ENCODE data around the gene SPINT1. TPM values are rescaled to one million over a fixed set of nuclear protein-coding genes. Genes with fewer than 3 reads are reported as not detected.

Gene SPINT1
- total RNA-seq, 5 donors from 2014 or later (not counting 1 experiment from before 2014, with no cell fraction given) = 1.6 to 6.6 (median 5.1) TPM

- H3K9me3 Mint-ChIP-seq = no peaks in the 10 kb centered on the region
- H3K4me1 Mint-ChIP-seq = peaks cover 23 to 39% (median 38%) of the 10 kb centered on the region in 3 donors
- Histone ChIP-seq H3K4me3 (ENCODE audit: control insufficient read depth in 1 of 2, extremely low read depth in 1 of 2, low read length in 1 of 2) (peak overlapping the region; percentile 76 to 77), H3K27ac (ENCODE audit: low read length) (peak overlapping the region; percentile 56), H3K9me3 (no peaks in the 10 kb centered on the region), H3K36me3 (ENCODE audit: control insufficient read depth in 2 of 2, extremely low read depth in 1 of 2, insufficient read depth in 1 of 2, low read length in 1 of 2) (peaks cover 4 to 18% of the 10 kb centered on the region in 2 donors), H3K4me1 (ENCODE audit: control insufficient read depth in 1 of 2, extremely low read depth in 1 of 2, insufficient read depth in 2 of 2, low read length in 2 of 2) (peaks cover 10 to 44% of the 10 kb centered on the region in 2 experiments), H3K27me3 (replicated peaks in 1 of 2; ENCODE audit: control insufficient read depth in 2 of 2, extremely low read depth in 1 of 2, insufficient read depth in 2 of 2, low read length in 1 of 2) (no peaks in the 10 kb centered on the region)
- peaks cover 15% of the 10 kb centered on the region for H3K36me3 Mint-ChIP-seq
- ChIA-PET CTCF (interaction anchor here (0.5 to 5.4 kb wide), 17 partner anchors 10 to 751 kb away, joined by 3 to 38 read pairs (median 4); partner anchors contain the start of genes CHAC1 (in 1 of the 2) and VPS18 (in 1 of the 2)), POLR2A (no interaction called here)
- ATAC-seq (replicated peaks in 1 of 4) (peak; percentile 63 to 76 (median 70)), DNase-seq (peak in 34 of 35 experiments; percentile 42 to 82 (median 62))
- H3K4me3 Mint-ChIP-seq = peak overlapping the region; percentile 64 to 89 (median 82)
- H3K27ac Mint-ChIP-seq = peak overlapping the region; percentile 63 to 94
- WGBS (ENCODE audit: insufficient coverage) = 18% methylated on average over 27 of the region's 36 CpGs
- no peaks in the 10 kb centered on the region for H3K27me3 Mint-ChIP-seq
These were observed 62.5 kb downstream of the SPINT1 start for GRCh38 chr15:40906091-40906990.

GRCh38 chr15:40906991-40907802 is 63.3 kb downstream of the SPINT1 start:
- peak; percentile 37 to 75 (median 60) for DNase-seq
- peak overlapping the region; percentile 76 to 77 for H3K4me3 ChIP-seq (ENCODE audit: control insufficient read depth in 1 of 2, extremely low read depth in 1 of 2, low read length in 1 of 2)
- Mint-ChIP-seq H3K9me3 (no peaks in the 10 kb centered on the region), H3K36me3 (peaks cover 15% of the 10 kb centered on the region), H3K27me3 (no peaks in the 10 kb centered on the region), H3K4me3 (peak overlapping the region; percentile 64 to 89 (median 82)), H3K4me1 (peaks cover 23 to 39% (median 38%) of the 10 kb centered on the region in 3 donors), H3K27ac (peak overlapping the region; percentile 93 to 94)
- POLR2A ChIA-PET = no interaction called here
- H3K27me3 ChIP-seq (replicated peaks in 1 of 2; ENCODE audit: control insufficient read depth in 2 of 2, extremely low read depth in 1 of 2, insufficient read depth in 2 of 2, low read length in 1 of 2) = no peaks in the 10 kb centered on the region
- H3K27ac ChIP-seq (ENCODE audit: low read length) = peak overlapping the region; percentile 56
- H3K36me3 ChIP-seq (ENCODE audit: control insufficient read depth in 2 of 2, extremely low read depth in 1 of 2, insufficient read depth in 1 of 2, low read length in 1 of 2) = peaks cover 4 to 18% of the 10 kb centered on the region in 2 donors
- ATAC-seq (replicated peaks in 1 of 4) = peak; percentile 47 to 66 (median 58)
- peaks cover 10 to 44% of the 10 kb centered on the region in 2 experiments for H3K4me1 ChIP-seq (ENCODE audit: control insufficient read depth in 1 of 2, extremely low read depth in 1 of 2, insufficient read depth in 2 of 2, low read length in 2 of 2)
- WGBS (ENCODE audit: insufficient coverage) = under 1% methylated on average over 15 of the region's 22 CpGs
- H3K9me3 ChIP-seq = no peaks in the 10 kb centered on the region
- CTCF ChIA-PET = interaction anchor here (0.6 to 5.4 kb wide), 11 partner anchors 11 to 281 kb away, joined by 3 to 38 read pairs (median 4); partner anchors contain the start of gene VPS18 (in 1 of the 2)

Other genes starting within 250 kb of the SPINT1 start
- gene KNL1, start 249.8 kb upstream of the SPINT1 start, total RNA-seq = 1 to 10 TPM in 4 of 5 donors, under 1 TPM in 1; 0.55 to 3.8 (median 1.7) TPM
- gene RAD51, start 148.9 kb upstream of the SPINT1 start, total RNA-seq = 1 to 10 TPM in 4 of 5 donors, under 1 TPM in 1; 0.85 to 2.5 (median 1.2) TPM
- gene RMDN3, start 88.8 kb upstream of the SPINT1 start, total RNA-seq = 10 to 100 TPM; 23.9 to 32.3 (median 26.9) TPM
- 10 to 100 TPM; 13.7 to 29.9 (median 28.4) TPM for gene GCHFR, start 80.0 kb upstream of the SPINT1 start, total RNA-seq
- 1 to 10 TPM in 4 of 5 donors, under 1 TPM in 1; 0.60 to 3.2 (median 2.4) TPM for gene C15orf62, start 74.1 kb upstream of the SPINT1 start, total RNA-seq
- gene ZFYVE19, start 37.0 kb upstream of the SPINT1 start, total RNA-seq = 10 to 100 TPM; 20.0 to 38.9 (median 30.8) TPM
- 10 to 100 TPM; 33.1 to 47.5 (median 45.1) TPM for gene DNAJC17, start 36.6 kb upstream of the SPINT1 start, total RNA-seq
- gene PPP1R14D, start 15.3 kb upstream of the SPINT1 start, total RNA-seq = not detected
- not detected for gene RHOV, start 30.2 kb downstream of the SPINT1 start, total RNA-seq
- 10 to 100 TPM; 16.2 to 23.4 (median 21.3) TPM for gene VPS18, start 50.4 kb downstream of the SPINT1 start, total RNA-seq
- gene DLL4, start 85.3 kb downstream of the SPINT1 start, total RNA-seq = under 1 TPM in 3 of 5 donors, not detected in 2; 0.12 to 0.25 (median 0.13) TPM
- 1 to 10 TPM in 4 of 5 donors, under 1 TPM in 1; 0.44 to 7.5 (median 7.2) TPM for gene CHAC1, start 109.4 kb downstream of the SPINT1 start, total RNA-seq

Data from T-cell (primary cell).